Measurements from ENCODE around the gene MTHFR. TPM values are rescaled to one million over a fixed set of nuclear protein-coding genes. Genes with fewer than 3 reads are reported as not detected.
"Not testable (repeated sequence)": the region's sequence is repeated elsewhere in the genome, so short reads cannot be mapped to it uniquely, and the experiment has no call there.

MTHFR gene
- total and polyA plus RNA-seq, 2 donors: 9.4 to 11.7 TPM

DNA sequence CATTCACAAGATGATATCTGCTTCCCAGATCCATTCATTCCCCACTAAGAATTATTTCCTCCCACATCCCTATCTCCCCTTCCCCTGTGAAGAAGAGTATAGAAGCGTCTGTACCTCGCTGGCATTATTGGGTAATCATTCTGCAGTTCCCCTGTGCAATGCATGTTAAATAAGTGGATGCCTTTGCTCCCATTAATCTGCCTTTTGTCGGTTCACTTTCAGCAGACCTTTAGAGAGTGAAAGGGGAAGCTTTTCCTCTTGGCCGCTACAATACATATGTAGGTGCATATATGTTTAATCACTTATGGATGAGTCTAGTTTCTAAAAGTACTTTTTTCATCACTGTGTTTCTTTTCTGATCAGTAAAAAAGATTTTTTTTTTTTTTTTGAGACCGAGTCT is 7.3 kb upstream of the MTHFR start:
- no peak overlapping the region for H3K4me3 ChIP-seq (ENCODE audit: low read length in 2 of 2)
- H3K4me1 ChIP-seq (ENCODE audit: control insufficient read depth in 2 of 2, insufficient read depth in 2 of 2, low read length in 2 of 2): no peaks in the 10 kb centered on the region
- no peaks in the 10 kb centered on the region for H3K27me3 ChIP-seq (ENCODE audit: control insufficient read depth in 2 of 2, insufficient read depth in 1 of 2, low read length in 1 of 2)
- WGBS: 93% methylated on average over 5 of the region's 5 CpGs
- H3K9me3 ChIP-seq (ENCODE audit: control insufficient read depth in 2 of 2, insufficient read depth in 1 of 2, low read length in 1 of 2): no peaks in the 10 kb centered on the region
- H3K27ac ChIP-seq (ENCODE audit: low read depth in 1 of 2, low read length in 1 of 2): no peak overlapping the region
- no peak for DNase-seq (ENCODE audit: low read depth in 6 of 9, low spot score in 9 of 9)
- H3K36me3 ChIP-seq (ENCODE audit: control insufficient read depth in 2 of 2, insufficient read depth in 2 of 2, low read length in 1 of 2): peaks cover 23 to 33% of the 10 kb centered on the region in 2 donors

DNA sequence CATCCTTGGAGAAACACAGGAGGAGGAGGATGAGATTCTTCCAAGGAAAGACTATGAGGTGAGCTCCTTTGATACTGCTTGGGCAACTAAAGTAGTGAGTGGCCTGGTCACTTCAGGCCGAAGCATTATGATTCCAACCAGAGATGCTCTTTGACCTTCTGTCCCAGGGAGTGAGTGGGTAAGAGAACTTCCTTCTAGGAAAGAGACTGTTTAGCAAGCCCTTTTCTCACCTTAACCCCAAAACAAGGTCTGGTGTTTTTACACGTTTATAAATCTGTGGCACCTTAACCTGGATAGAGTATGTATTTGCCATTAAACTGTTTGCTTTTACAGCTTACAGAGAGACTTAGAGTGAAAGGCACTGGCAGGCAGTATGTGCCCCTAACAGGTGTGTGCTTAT is 1.4 kb upstream of the MTHFR start:
- Histone ChIP-seq H3K27ac (ENCODE audit: low read depth in 1 of 2, low read length in 1 of 2) (peak overlapping the region in 1 of 2 donors; percentile 91), H3K9me3 (ENCODE audit: control insufficient read depth in 2 of 2, insufficient read depth in 1 of 2, low read length in 1 of 2) (no peaks in the 10 kb centered on the region), H3K4me1 (ENCODE audit: control insufficient read depth in 2 of 2, insufficient read depth in 2 of 2, low read length in 2 of 2) (peaks cover 28 to 42% of the 10 kb centered on the region in 2 donors), H3K27me3 (ENCODE audit: control insufficient read depth in 2 of 2, insufficient read depth in 1 of 2, low read length in 1 of 2) (no peaks in the 10 kb centered on the region), H3K4me3 (ENCODE audit: low read length in 2 of 2) (no peak overlapping the region), H3K36me3 (ENCODE audit: control insufficient read depth in 2 of 2, insufficient read depth in 2 of 2, low read length in 1 of 2) (peaks cover 10 to 23% of the 10 kb centered on the region in 2 donors)
- WGBS: 71% methylated on average over 2 of the region's 2 CpGs
- no peak for DNase-seq (ENCODE audit: low read depth in 6 of 9, low spot score in 9 of 9)

DNA sequence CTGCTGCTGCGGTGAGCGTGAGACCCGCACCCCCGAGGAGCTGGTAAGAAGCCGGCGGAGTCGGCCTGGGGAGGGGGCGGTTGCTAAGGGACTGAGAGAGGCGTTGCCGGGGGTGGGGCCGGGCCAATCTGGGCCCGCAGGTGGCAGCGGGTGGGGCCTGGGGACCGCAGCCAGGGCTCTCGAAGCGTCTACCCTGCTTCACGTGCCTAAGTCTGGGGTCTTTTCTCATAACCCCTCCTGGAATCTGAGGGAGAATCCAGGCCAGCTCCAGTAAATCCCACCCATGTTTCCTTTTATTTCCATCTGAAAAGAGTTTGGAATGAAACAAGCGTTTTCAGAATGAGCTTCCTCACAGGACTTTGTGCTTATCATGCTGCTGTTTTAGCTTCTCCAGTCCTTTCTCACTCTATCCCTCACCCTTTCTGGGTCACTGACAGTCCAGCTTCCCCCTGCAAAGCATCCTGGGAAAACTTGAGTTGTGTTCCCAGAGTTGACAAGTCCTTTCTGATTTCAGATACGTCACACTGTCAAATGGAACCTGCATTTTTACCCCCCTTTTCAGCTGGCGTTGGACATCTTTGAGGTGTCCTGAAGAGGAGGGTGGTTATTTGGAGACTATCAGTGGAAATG is 658 bp upstream of the MTHFR start:
- H3K4me1 ChIP-seq (ENCODE audit: control insufficient read depth in 2 of 2, insufficient read depth in 2 of 2, low read length in 2 of 2): peaks cover 28 to 42% of the 10 kb centered on the region in 2 donors

DNA sequence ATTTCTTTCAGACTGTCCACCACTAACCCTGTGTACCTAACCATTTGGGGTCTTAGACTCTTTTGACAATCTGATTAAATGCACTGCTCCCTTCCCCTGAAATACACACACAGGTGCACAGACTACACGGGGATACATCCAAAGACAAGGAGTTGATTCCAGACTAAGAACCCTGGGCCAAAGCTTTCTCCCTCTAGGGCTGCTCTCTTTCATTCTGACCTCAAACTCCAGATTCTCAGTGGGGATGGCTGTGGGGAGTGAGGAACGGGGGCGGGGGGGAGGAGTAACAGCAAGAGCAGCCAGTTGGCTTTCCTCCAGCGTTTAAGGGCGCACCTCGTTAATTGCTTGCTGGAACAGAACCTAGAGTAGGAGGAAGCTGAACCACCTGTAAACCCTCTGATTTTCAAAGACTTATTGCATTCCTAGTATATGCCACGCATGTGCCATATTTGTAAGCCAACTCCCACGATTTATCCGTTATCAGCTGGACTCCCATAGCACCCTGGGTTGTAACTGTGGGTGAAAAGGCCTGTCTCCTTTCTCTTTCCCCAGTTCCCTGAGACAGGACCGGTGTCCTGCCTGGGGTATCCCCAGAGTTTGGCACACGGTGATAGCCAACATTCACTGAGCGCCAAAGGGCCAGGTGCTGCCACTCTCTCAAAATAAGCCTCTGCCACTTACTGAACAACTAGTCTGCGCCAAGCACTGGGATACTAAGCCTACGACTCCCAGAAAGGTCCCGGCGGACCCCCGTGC is 920 bp downstream of the MTHFR start:
- DNase-seq (ENCODE audit: low read depth in 6 of 9, low spot score in 9 of 9): peak in 1 of 9 donors; percentile 23
- peak overlapping the region; percentile 66 to 69 for H3K4me3 ChIP-seq (ENCODE audit: low read length in 2 of 2)
- 16% methylated on average over 17 of the region's 17 CpGs for WGBS
- H3K9me3 ChIP-seq (ENCODE audit: control insufficient read depth in 2 of 2, insufficient read depth in 1 of 2, low read length in 1 of 2): no peaks in the 10 kb centered on the region
- peaks cover 16 to 32% of the 10 kb centered on the region in 2 donors for H3K36me3 ChIP-seq (ENCODE audit: control insufficient read depth in 2 of 2, insufficient read depth in 2 of 2, low read length in 1 of 2)
- H3K4me1 ChIP-seq (ENCODE audit: control insufficient read depth in 2 of 2, insufficient read depth in 2 of 2, low read length in 2 of 2): peaks cover 28 to 42% of the 10 kb centered on the region in 2 donors
- H3K27me3 ChIP-seq (ENCODE audit: control insufficient read depth in 2 of 2, insufficient read depth in 1 of 2, low read length in 1 of 2): no peaks in the 10 kb centered on the region
- peak overlapping the region; percentile 83 to 94 for H3K27ac ChIP-seq (ENCODE audit: low read depth in 1 of 2, low read length in 1 of 2)

More for the DNA sequence above, 658 bp upstream of the MTHFR start:
- H3K36me3 ChIP-seq (ENCODE audit: control insufficient read depth in 2 of 2, insufficient read depth in 2 of 2, low read length in 1 of 2): peaks cover 3 to 26% of the 10 kb centered on the region in 2 donors
- WGBS: 2% methylated on average over 20 of the region's 20 CpGs
- H3K9me3 ChIP-seq (ENCODE audit: control insufficient read depth in 2 of 2, insufficient read depth in 1 of 2, low read length in 1 of 2): no peaks in the 10 kb centered on the region
- peak in 1 of 9 donors; percentile 31 for DNase-seq (ENCODE audit: low read depth in 6 of 9, low spot score in 9 of 9)
- no peaks in the 10 kb centered on the region for H3K27me3 ChIP-seq (ENCODE audit: control insufficient read depth in 2 of 2, insufficient read depth in 1 of 2, low read length in 1 of 2)
- peak overlapping the region; percentile 66 to 69 for H3K4me3 ChIP-seq (ENCODE audit: low read length in 2 of 2)
- peak overlapping the region; percentile 91 to 94 for H3K27ac ChIP-seq (ENCODE audit: low read depth in 1 of 2, low read length in 1 of 2)

DNA sequence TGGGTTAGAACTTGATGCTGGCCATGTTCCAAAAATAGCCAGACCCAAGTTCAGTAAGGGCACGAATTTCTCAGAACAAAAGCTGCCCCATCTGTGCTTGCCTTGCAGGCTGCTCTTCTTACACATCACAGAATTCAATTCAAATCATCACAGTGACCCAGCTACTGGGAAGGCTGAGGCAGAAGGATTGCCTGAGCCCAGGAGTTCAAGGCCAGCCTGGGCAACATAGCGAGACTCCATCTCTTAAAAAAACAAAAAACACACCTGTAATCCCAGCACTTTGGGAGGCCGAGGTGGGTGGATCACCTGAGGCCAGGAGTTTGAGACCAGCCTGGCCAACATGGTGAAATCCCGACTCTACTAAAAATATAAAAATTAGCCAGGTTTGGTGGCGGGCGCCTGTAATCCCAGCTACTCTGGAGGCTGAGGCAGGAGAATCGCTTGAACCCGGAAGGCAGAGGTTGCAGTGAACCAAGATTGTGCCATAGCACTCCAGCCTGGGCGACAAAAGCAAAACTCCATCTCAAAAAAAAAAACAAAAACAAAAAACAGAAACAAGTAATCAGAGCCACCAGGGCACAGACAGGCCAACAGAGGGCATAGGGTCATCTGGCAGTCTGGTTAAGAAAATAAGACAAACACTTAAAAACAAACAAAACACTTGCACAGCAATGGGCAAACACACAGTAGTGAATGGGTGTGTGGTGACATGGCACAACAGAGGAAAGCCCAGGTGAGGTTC is 1.7 kb downstream of the MTHFR start:
- not testable (repeated sequence) for DNase-seq (ENCODE audit: low read depth in 6 of 9, low spot score in 9 of 9); H3K9me3 ChIP-seq (ENCODE audit: control insufficient read depth in 2 of 2, insufficient read depth in 1 of 2, low read length in 1 of 2); H3K4me3 ChIP-seq (ENCODE audit: low read length in 2 of 2); H3K27me3 ChIP-seq (ENCODE audit: control insufficient read depth in 2 of 2, insufficient read depth in 1 of 2, low read length in 1 of 2)
- Histone ChIP-seq H3K36me3 (ENCODE audit: control insufficient read depth in 2 of 2, insufficient read depth in 2 of 2, low read length in 1 of 2) (peaks cover 16 to 36% of the 10 kb centered on the region in 2 donors), H3K27ac (ENCODE audit: low read depth in 1 of 2, low read length in 1 of 2) (peak overlapping the region; percentile 73 to 85), H3K4me1 (ENCODE audit: control insufficient read depth in 2 of 2, insufficient read depth in 2 of 2, low read length in 2 of 2) (peaks cover 28 to 42% of the 10 kb centered on the region in 2 donors)
- WGBS: 85% methylated on average over 9 of the region's 9 CpGs

DNA sequence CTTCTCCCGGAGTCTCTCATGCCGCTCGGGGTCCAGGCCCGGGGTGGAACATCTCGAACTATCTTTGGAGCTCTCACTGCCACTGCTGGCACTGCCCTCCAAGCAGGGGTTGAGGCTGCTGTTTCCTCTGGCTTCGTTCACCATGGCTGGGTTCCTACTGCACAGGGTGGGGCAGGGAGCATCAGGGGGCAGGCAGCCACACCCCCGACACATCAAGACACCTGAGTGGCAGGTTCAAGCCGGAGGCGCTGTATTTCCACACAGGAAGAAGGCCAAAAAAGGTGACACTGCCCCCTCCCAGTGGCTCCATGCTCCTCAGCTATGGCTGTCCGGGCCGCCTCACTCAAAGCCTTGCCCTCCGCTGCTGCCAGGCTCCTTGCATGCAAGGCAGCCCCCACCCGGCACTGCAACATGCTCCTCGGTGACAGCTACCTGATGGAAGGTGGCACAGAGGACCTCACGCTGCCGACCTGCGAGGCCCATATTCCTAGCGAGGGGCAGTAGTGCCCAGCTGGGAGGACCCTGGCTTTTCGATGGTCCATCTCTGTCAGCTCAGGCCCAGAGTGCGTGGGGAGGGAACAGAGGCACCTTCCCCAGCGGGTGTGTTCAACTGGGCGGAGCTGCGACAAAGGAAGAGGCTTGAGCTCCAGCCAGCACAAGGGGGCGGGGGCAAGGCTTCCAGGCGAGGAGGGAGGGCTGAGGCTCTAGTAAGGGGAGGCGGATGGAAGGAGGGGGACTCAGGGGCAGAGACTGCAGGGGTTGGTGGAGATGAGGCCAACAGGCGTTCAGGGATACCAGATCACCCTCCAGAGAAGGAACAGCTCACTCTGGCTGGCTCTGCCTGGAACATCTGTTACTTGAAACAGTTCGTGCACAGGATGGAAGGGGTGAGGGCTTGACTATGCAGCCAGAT is 2.5 kb downstream of the MTHFR start:
- DNase-seq (ENCODE audit: low read depth in 6 of 9, low spot score in 9 of 9): peak; percentile 45 to 91 (median 74)
- H3K36me3 ChIP-seq (ENCODE audit: control insufficient read depth in 2 of 2, insufficient read depth in 2 of 2, low read length in 1 of 2): peaks cover 16 to 38% of the 10 kb centered on the region in 2 donors
- H3K4me3 ChIP-seq (ENCODE audit: low read length in 2 of 2): peak overlapping the region; percentile 41 to 47
- H3K27me3 ChIP-seq (ENCODE audit: control insufficient read depth in 2 of 2, insufficient read depth in 1 of 2, low read length in 1 of 2): no peaks in the 10 kb centered on the region
- peaks cover 28 to 42% of the 10 kb centered on the region in 2 donors for H3K4me1 ChIP-seq (ENCODE audit: control insufficient read depth in 2 of 2, insufficient read depth in 2 of 2, low read length in 2 of 2)
- H3K9me3 ChIP-seq (ENCODE audit: control insufficient read depth in 2 of 2, insufficient read depth in 1 of 2, low read length in 1 of 2): no peaks in the 10 kb centered on the region
- WGBS: 31% methylated on average over 28 of the region's 28 CpGs
- peak overlapping the region; percentile 73 to 85 for H3K27ac ChIP-seq (ENCODE audit: low read depth in 1 of 2, low read length in 1 of 2)

DNA sequence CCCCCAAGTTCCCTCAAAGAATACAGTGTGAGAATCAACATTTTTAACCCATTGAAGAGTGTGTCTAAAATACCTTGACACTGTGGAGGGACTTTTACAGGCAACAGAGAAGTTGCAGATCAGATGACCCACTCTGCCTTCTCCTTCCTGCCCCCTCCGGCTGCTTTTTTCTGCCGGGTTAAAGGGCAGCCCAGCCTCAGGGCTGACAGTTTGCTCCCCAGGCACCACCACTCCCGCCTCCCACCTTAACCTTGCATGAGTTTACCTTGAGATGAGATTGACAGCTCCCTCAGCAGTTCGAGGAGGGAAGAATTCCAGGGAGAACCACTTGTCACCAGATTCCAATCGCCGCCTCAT is 3.2 kb downstream of the MTHFR start:
- Histone ChIP-seq H3K4me1 (ENCODE audit: control insufficient read depth in 2 of 2, insufficient read depth in 2 of 2, low read length in 2 of 2) (peaks cover 28 to 42% of the 10 kb centered on the region in 2 donors), H3K9me3 (ENCODE audit: control insufficient read depth in 2 of 2, insufficient read depth in 1 of 2, low read length in 1 of 2) (no peaks in the 10 kb centered on the region), H3K27ac (ENCODE audit: low read depth in 1 of 2, low read length in 1 of 2) (peak overlapping the region in 1 of 2 donors; percentile 85), H3K27me3 (ENCODE audit: control insufficient read depth in 2 of 2, insufficient read depth in 1 of 2, low read length in 1 of 2) (no peaks in the 10 kb centered on the region), H3K36me3 (ENCODE audit: control insufficient read depth in 2 of 2, insufficient read depth in 2 of 2, low read length in 1 of 2) (peaks cover 18 to 37% of the 10 kb centered on the region in 2 donors), H3K4me3 (ENCODE audit: low read length in 2 of 2) (peak overlapping the region in 1 of 2 donors; percentile 47)
- DNase-seq (ENCODE audit: low read depth in 6 of 9, low spot score in 9 of 9): no peak
- WGBS: 66% methylated on average over 6 of the region's 6 CpGs

DNA sequence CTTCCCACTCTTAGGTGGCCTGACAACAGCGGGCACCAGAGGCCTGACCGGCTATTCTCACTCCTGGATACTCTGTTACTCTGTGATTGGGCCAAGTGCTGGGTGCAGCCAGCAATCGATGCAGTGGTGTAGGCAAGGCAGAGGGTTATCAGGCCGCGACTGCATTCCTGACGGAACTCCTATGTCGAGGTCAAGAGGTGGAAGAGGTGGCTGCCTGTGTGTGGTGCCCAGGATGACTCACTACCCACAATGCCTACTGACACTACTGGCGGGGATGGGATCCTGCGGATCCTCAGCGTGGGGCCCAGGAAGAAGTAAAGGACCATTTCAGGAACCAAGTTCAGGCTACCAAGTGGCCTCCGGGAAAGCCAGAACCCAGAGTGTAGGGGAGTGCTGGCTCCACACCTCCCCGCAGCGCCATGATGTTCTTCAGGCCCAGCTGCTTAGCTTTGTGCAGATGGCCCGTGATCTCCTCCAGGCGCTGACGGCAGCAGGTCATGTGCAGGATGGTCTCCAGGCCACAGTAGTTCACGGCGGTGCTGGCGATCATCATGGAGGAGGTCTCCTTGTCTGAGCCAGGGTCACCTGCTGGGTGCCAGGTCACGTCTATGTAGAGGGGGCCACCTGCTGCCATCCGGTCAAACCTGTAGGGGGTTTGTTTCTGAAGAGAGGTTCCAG is 4.9 kb downstream of the MTHFR start:
- H3K27ac ChIP-seq (ENCODE audit: low read depth in 1 of 2, low read length in 1 of 2): no peak overlapping the region
- no peak for DNase-seq (ENCODE audit: low read depth in 6 of 9, low spot score in 9 of 9)
- 98% methylated on average over 21 of the region's 21 CpGs for WGBS
- H3K4me1 ChIP-seq (ENCODE audit: control insufficient read depth in 2 of 2, insufficient read depth in 2 of 2, low read length in 2 of 2): peaks cover 23 to 31% of the 10 kb centered on the region in 2 donors
- H3K36me3 ChIP-seq (ENCODE audit: control insufficient read depth in 2 of 2, insufficient read depth in 2 of 2, low read length in 1 of 2): peaks cover 24 to 38% of the 10 kb centered on the region in 2 donors
- H3K4me3 ChIP-seq (ENCODE audit: low read length in 2 of 2): no peak overlapping the region
- no peaks in the 10 kb centered on the region for H3K9me3 ChIP-seq (ENCODE audit: control insufficient read depth in 2 of 2, insufficient read depth in 1 of 2, low read length in 1 of 2)
- no peaks in the 10 kb centered on the region for H3K27me3 ChIP-seq (ENCODE audit: control insufficient read depth in 2 of 2, insufficient read depth in 1 of 2, low read length in 1 of 2)

All from thymus (tissue), 11 donors.